Measurements from ENCODE around the gene NFIA. TPM values are rescaled to one million over a fixed set of nuclear protein-coding genes. Genes with fewer than 3 reads are reported as not detected.

NFIA gene
- total RNA-seq, 2 donors from 2014 or later: 75.3 to 81.3 TPM

DNA sequence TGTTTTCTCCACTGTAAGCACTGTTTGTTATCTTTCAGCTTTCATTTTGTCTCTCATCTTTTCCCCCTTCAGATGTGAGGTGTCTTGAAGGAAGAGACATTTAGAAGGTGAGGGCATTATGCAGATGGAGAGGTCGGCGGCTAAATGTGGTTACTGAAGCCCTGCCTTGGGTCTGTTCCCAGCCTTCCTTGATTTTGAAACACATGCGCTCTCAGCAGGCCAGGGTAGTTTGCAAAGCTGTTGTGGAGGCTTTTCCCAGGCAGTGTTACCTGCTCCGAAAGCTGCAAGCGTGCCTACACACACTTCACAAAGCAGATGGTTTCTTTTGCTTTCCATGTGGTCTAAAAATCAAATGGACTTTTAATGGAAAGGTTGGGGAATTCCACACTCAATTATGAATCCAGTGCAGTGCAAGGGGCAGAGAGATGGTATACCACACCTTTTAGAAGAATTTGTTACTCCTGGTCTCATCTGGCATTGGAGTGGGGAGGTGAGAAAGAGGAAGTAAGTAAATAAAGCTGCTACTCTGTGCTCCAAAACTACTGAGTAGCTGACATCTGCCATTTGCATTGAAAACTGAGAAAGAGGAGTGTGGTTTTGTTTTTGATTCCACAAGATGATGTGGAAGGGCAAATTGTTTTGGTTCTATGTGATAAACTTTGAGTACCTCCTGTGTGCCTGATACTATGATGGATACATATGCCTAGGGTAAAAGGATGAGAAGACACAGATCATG is 91.9 kb downstream of the NFIA start:
- DNase-seq (ENCODE audit: low spot score): no peak
- peak overlapping the region; percentile 9 to 60 for H3K27ac ChIP-seq
- H3K36me3 ChIP-seq: no peaks in the 10 kb centered on the region
- H3K9me3 ChIP-seq: no peaks in the 10 kb centered on the region
- H3K4me3 ChIP-seq: no peak overlapping the region
- H3K4me1 ChIP-seq: peaks cover 0 to 75% of the 10 kb centered on the region in 2 donors
- TF ChIP-seq, protein P1, sequence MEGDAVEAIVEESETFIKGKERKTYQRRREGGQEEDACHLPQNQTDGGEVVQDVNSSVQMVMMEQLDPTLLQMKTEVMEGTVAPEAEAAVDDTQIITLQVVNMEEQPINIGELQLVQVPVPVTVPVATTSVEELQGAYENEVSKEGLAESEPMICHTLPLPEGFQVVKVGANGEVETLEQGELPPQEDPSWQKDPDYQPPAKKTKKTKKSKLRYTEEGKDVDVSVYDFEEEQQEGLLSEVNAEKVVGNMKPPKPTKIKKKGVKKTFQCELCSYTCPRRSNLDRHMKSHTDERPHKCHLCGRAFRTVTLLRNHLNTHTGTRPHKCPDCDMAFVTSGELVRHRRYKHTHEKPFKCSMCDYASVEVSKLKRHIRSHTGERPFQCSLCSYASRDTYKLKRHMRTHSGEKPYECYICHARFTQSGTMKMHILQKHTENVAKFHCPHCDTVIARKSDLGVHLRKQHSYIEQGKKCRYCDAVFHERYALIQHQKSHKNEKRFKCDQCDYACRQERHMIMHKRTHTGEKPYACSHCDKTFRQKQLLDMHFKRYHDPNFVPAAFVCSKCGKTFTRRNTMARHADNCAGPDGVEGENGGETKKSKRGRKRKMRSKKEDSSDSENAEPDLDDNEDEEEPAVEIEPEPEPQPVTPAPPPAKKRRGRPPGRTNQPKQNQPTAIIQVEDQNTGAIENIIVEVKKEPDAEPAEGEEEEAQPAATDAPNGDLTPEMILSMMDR (IDR thresholded peaks at IDR 0.05): no peak
- H3K27me3 ChIP-seq: no peaks in the 10 kb centered on the region

DNA sequence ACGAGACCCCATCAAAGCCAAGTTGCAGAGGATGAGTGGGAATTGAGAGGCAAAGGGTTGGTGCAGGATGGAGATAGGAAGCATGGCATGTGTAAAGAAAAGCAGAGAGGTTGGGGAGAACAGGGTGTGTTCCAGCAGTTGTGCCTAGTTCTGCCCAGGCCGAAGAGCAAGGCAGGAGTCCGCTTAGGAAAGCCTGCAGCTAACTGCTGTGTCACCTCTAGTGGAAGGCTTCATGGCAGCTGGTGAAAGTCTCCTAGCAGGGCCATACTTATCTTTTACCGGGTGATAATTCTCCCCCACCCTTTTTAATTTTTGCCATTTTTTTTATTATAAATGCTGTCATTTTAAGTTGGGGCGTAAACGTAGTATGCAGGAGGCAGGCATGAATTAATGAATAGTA is 93.6 kb downstream of the NFIA start:
- no peak for DNase-seq (ENCODE audit: low spot score)
- Histone ChIP-seq H3K4me1 (peaks cover 0 to 73% of the 10 kb centered on the region in 2 donors), H3K27ac (no peak overlapping the region), H3K4me3 (no peak overlapping the region), H3K27me3 (no peaks in the 10 kb centered on the region), H3K9me3 (no peaks in the 10 kb centered on the region), H3K36me3 (no peaks in the 10 kb centered on the region)
- TF ChIP-seq, protein P1 (IDR thresholded peaks at IDR 0.05): no peak

DNA sequence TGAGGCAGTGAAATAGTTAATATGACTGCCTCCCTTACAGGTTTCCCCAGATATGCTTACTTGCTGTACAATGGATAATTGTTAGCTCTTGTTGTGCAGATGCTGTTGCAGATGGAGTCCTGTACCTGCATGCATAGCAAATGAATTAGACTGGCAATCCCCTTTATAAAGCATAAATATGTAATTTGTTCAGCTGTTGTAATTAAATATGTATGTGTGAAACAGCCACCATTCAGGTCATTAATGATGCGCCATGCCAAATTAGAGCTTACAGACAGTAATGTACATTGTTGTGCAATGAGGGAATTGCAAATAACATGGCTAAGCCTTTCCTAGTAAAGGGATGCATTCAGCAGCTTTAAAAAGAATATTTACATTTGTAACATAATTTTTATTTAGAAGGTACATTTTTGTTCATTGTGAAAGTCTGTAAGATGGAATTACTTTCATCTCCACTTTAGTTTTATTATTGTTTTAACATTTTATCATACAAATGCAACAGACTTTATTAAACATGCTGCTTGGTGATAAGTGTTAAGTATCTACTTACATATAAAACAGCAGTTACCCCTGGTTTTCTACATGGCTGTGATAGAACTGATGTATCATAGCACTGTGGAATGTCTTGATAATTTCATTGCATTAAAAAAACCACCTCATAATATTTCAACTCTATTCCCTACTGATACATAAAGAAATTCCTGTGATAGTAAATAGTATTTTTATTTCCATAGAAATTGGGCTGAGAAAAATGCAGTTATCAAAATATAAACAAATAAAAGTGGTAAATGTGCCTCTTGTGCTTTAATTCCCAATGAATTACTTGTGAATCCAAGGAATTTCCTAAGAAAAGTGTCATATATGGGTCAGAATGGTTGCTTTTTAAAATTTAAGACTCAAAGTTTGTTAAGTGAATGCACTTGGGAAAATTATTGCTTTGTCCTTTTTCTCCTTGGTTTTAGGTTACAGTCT is 99.0 kb downstream of the NFIA start:
- Histone ChIP-seq H3K4me3 (no peak overlapping the region), H3K36me3 (no peaks in the 10 kb centered on the region), H3K9me3 (no peaks in the 10 kb centered on the region), H3K27ac (peak overlapping the region; percentile 19 to 88), H3K4me1 (peaks cover 0 to 71% of the 10 kb centered on the region in 2 donors), H3K27me3 (no peaks in the 10 kb centered on the region)
- TF ChIP-seq, protein P1 (IDR thresholded peaks at IDR 0.05): no peak
- DNase-seq (ENCODE audit: low spot score): no peak

DNA sequence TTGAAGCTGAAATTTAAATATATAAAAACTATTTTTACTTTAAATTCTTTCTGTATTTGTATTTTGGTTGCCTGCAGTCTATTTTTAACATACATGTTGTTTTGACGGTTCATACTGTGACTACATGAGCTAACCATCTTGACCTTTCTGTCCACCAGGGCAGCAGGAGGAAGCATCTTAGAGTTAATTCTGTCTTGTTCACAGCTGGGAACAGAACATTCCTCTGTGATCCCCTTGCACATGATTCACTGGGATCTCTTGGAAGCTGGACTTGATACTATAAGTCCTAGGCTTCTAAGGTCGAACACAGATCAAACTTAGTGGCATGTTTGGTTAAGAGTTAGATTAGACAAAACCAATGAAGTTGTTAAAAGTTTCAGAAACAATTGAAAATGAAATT is 99.7 kb downstream of the NFIA start:
- DNase-seq (ENCODE audit: low spot score): no peak
- no peak overlapping the region for H3K4me3 ChIP-seq
- H3K4me1 ChIP-seq: peaks cover 0 to 76% of the 10 kb centered on the region in 2 donors
- peak overlapping the region; percentile 19 to 88 for H3K27ac ChIP-seq
- TF ChIP-seq, protein P1 (IDR thresholded peaks at IDR 0.05): no peak
- H3K27me3 ChIP-seq: no peaks in the 10 kb centered on the region
- H3K36me3 ChIP-seq: no peaks in the 10 kb centered on the region
- no peaks in the 10 kb centered on the region for H3K9me3 ChIP-seq

DNA sequence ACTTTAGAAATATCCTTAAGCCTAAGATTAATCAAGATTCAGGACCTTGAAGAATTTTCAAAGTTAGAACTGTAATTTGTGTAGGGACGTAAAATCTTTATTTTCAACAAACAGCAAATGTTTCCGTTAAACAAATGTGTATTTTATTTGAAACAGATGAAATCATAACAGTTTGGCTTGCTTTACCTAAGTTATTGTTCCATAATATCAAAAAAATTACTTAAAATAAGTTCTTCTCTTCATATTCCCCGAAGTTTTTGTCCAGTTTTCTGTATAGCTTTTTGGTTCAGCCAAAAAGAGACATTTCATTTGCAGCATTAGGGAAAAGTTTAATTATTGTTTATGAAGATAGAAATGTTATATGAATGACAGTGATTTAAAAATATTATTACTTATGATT is 100.1 kb downstream of the NFIA start:
- peak overlapping the region; percentile 75 to 88 for H3K27ac ChIP-seq
- H3K4me3 ChIP-seq: no peak overlapping the region
- H3K36me3 ChIP-seq: no peaks in the 10 kb centered on the region
- DNase-seq (ENCODE audit: low spot score): no peak
- H3K4me1 ChIP-seq: peaks cover 0 to 77% of the 10 kb centered on the region in 2 donors
- H3K9me3 ChIP-seq: no peaks in the 10 kb centered on the region
- no peaks in the 10 kb centered on the region for H3K27me3 ChIP-seq
- TF ChIP-seq, protein P1 (IDR thresholded peaks at IDR 0.05): no peak
